Stimulated activated CD8-positive, alpha-beta memory T cell treated with anti-CD3 and anti-CD28 coated beads, Interleukin-12 subunit alpha, Interleukin-12 subunit beta, amount 100 ng/mL, for 24 hours (primary cell): ENCODE results near the gene ARVCF.

Source experiments
- DNase-seq: peaks from one replicate; pipeline ENCODE4 v3.0.0-alpha.2; 2020; ENCODE audit errors: extremely low read depth

The ARVCF gene

GRCh38 chr22:19986410-19987341, 29.9 kb downstream of the ARVCF start:
- DNase-seq: peak; percentile 33

- DNase-seq: no peak
Observed at GRCh38 chr22:19986011-19986409, 30.6 kb downstream of the ARVCF start.

- no peak for DNase-seq
Observed at GRCh38 chr22:19984851-19985811, 31.5 kb downstream of the ARVCF start.

GRCh38 chr22:19984201-19984753, 32.3 kb downstream of the ARVCF start:
- no peak for DNase-seq

GRCh38 chr22:19983741-19984140, 32.9 kb downstream of the ARVCF start:
- no peak for DNase-seq

- DNase-seq: no peak
Observed at GRCh38 chr22:19982991-19983578, 33.5 kb downstream of the ARVCF start.

- DNase-seq: no peak
Observed at GRCh38 chr22:19981961-19982920, 34.4 kb downstream of the ARVCF start.

- DNase-seq: no peak
Observed at GRCh38 chr22:19981171-19981960, 35.3 kb downstream of the ARVCF start.

- no peak for DNase-seq
Observed at GRCh38 chr22:19980766-19981165, 35.9 kb downstream of the ARVCF start.

GRCh38 chr22:19979712-19980493, 36.7 kb downstream of the ARVCF start:
- no peak for DNase-seq

GRCh38 chr22:19978748-19979147, 37.9 kb downstream of the ARVCF start:
- no peak for DNase-seq

- no peak for DNase-seq
Observed at GRCh38 chr22:19977296-19978243, 39.1 kb downstream of the ARVCF start.

- DNase-seq: no peak
Observed at GRCh38 chr22:19976671-19977070, 40.0 kb downstream of the ARVCF start.

- no peak for DNase-seq
Observed at GRCh38 chr22:19975707-19976035, 41.0 kb downstream of the ARVCF start.

GRCh38 chr22:19974935-19975706, 41.5 kb downstream of the ARVCF start:
- no peak for DNase-seq

GRCh38 chr22:19974268-19974861, 42.3 kb downstream of the ARVCF start:
- DNase-seq: no peak
